ENCODE results near the gene CACNG7.

DNA sequence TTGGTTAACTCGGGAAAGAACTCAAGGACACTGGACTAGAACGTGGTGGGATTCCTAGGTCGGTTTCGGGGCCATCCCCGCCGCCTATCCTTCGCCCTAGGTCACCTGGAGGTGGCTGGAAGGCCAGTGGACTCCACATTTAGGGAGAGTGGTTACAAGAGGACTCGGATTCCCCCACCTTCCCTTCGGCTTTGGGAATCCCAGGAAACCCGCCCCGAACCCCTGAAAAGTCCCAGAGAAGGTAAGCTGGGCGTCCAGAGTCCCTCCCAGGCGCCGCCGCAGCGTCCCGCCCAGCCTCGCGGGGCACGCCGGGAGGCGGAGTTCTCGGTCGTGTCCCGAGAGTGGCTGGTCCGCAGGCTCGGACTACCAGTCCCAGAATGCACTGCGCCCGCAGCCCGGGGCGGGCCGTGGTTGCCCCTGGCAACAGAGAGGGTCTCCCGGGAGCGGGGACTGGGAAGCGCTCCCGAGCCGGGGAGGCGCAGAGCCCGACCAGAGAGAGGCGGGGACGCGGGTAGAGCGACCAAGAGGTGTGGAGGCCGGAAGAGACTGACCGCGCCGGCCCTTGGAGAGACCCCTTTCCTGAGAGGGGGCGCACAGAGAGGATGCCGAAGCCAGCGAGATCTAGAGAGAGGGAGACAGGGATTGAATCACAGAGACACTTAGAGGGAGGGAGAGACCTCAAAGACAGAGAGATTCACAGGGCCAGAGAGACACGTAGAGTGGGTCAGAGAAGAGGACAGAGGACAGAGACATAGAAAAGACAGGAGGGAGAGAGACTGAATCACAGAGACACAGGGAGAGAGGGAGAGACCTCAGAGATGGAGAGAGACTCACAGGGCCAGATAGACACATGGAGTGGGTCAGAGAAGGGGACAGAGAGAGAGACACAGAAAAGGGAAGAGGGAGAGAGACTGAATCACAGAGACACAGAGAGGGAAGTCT lies 29.7 kb upstream of the CACNG7 start:
- TF ChIP-seq POLR2A (IDR thresholded peaks at IDR 0.05): no peak
- TF ChIP-seq CTCF (IDR thresholded peaks at IDR 0.05): no peak

All from testis (tissue), 2 donors.